GM23338 (cell line): Measurements from ENCODE around the gene RNF166. TPM values are rescaled to one million over a fixed set of nuclear protein-coding genes. Genes with fewer than 3 reads are reported as not detected.

Source experiments
- ATAC-seq: fragments of 200-7000 bp; cut with Tn5 transposase; 3 replicates; pipeline ENCODE4 v1.9.1; 2020
- DNase-seq: peaks from one replicate; pipeline ENCODE4 v3.0.0-alpha.2; 2015; ENCODE audit warnings: low spot score
- H2AFZ ChIP-seq: fragments of 200-600 bp; sonication (generic); 2 replicates; pipeline ENCODE4 v1.8.0; 2016; ENCODE audit warnings: antibody characterized with exemption, mild to moderate bottlenecking, moderate library complexity
- H3F3A ChIP-seq: fragments of 200-600 bp; sonication (generic); replicated peaks from 2 replicates; pipeline ENCODE4 v1.8.0; 2017; ENCODE audit warnings: antibody characterized with exemption, mixed run types, low read depth
- H3K27ac ChIP-seq: fragments of 200-600 bp; sonication (generic); 2 replicates; pipeline ENCODE4 v1.6.1; 2016; ENCODE audit warnings: low read depth
- H3K27me3 ChIP-seq: fragments of 200-600 bp; sonication (generic); 2 replicates; pipeline ENCODE4 v1.8.0; 2016; ENCODE audit warnings: mild to moderate bottlenecking, mixed run types, moderate library complexity; ENCODE audit not compliant: insufficient read depth
- H3K36me3 ChIP-seq: fragments of 200-600 bp; sonication (generic); 2 replicates; pipeline ENCODE4 v1.8.0; 2016; ENCODE audit warnings: mild to moderate bottlenecking; ENCODE audit not compliant: insufficient read depth
- H3K4me1 ChIP-seq: fragments of 200-600 bp; sonication (generic); 2 replicates; pipeline ENCODE4 v1.8.0; 2016; ENCODE audit warnings: mild to moderate bottlenecking, moderate library complexity; ENCODE audit not compliant: insufficient read depth
- H3K4me2 ChIP-seq: fragments of 200-600 bp; sonication (generic); 2 replicates; pipeline ENCODE4 v1.7.1; 2017; ENCODE audit warnings: mixed run types
- H3K4me3 ChIP-seq: fragments of 200-600 bp; sonication (generic); 2 replicates; pipeline ENCODE4 v1.6.1; 2016; ENCODE audit warnings: mixed run types
- H3K79me2 ChIP-seq: fragments of 200-600 bp; sonication (generic); replicated peaks from 2 replicates; pipeline ENCODE4 v1.8.0; 2017; ENCODE audit warnings: mild to moderate bottlenecking; ENCODE audit not compliant: insufficient read depth
- H3K9me2 ChIP-seq: fragments of 200-600 bp; sonication (generic); 2 replicates; pipeline ENCODE4 v1.8.0; 2017; ENCODE audit not compliant: insufficient read depth
- H4K20me1 ChIP-seq: fragments of 200-600 bp; sonication (generic); replicated peaks from 2 replicates; pipeline ENCODE4 v1.8.0; 2017; ENCODE audit warnings: mild to moderate bottlenecking; ENCODE audit not compliant: insufficient read depth
- H3K27ac Mint-ChIP-seq: 2 replicates; pipeline ENCODE4 v1.8.0; 2020; ENCODE audit warnings: inconsistent platforms, mild to moderate bottlenecking, moderate library complexity, mixed read lengths
- H3K27me3 Mint-ChIP-seq: 3 replicates; pipeline ENCODE4 v1.8.0; 2022; ENCODE audit warnings: low read depth, mild to moderate bottlenecking, moderate library complexity, mixed read lengths, inconsistent platforms; ENCODE audit not compliant: insufficient read depth, poor library complexity
- H3K36me3 Mint-ChIP-seq: 3 replicates; pipeline ENCODE4 v1.8.0; 2021; ENCODE audit warnings: low read depth, mild to moderate bottlenecking, inconsistent platforms, moderate library complexity, mixed read lengths
- H3K4me1 Mint-ChIP-seq: 3 replicates; pipeline ENCODE4 v1.8.0; 2020; ENCODE audit warnings: mild to moderate bottlenecking, inconsistent platforms, mixed read lengths
- H3K4me3 Mint-ChIP-seq: 3 replicates; pipeline ENCODE4 v1.8.0; 2021; ENCODE audit warnings: moderate library complexity, mild to moderate bottlenecking, inconsistent platforms, mixed read lengths
- H3K9me3 Mint-ChIP-seq: 3 replicates; pipeline ENCODE4 v1.8.0; 2020; ENCODE audit warnings: moderate library complexity, mild to moderate bottlenecking, inconsistent platforms, mixed read lengths
- CREB1 ChIP-seq: fragments of 250-450 bp; sonication (Bioruptor Pico); IDR thresholded peaks from 2 replicates; pipeline ENCODE4 v1.5.0; 2020; ENCODE audit warnings: low read depth, mild to moderate bottlenecking, moderate library complexity
- CTCF ChIP-seq, 2 experiments: fragments of 200-600 bp in 1 of 2; sonication (generic) in 1 of 2; conservative IDR thresholded peaks; 2 replicates each; pipeline versions ENCODE4 v1.5.1 to v1.6.1; 2016 to 2017; ENCODE audit warnings: antibody characterized with exemption in 2 of 2, low read depth in 2 of 2, mild to moderate bottlenecking in 2 of 2, moderate library complexity in 1 of 2
- ETS1 ChIP-seq: IDR thresholded peaks from 2 replicates; pipeline ENCODE4 v1.6.1; 2016; ENCODE audit warnings: antibody characterized with exemption
- EZH2 ChIP-seq: fragments of 200-600 bp; sonication (generic); IDR thresholded peaks from one replicate; pipeline ENCODE4 v1.8.0; 2017; ENCODE audit warnings: antibody characterized with exemption, mild to moderate bottlenecking, low read depth; ENCODE audit not compliant: unreplicated experiment
- EZH2phosphoT487 ChIP-seq: fragments of 200-600 bp; sonication (generic); IDR thresholded peaks from one replicate; pipeline ENCODE4 v1.8.1; 2018; ENCODE audit warnings: antibody characterized with exemption; ENCODE audit not compliant: unreplicated experiment
- JUNB ChIP-seq: IDR thresholded peaks from one replicate; pipeline ENCODE4 v1.6.1; 2016; ENCODE audit warnings: antibody characterized with exemption; ENCODE audit not compliant: unreplicated experiment
- NANOG ChIP-seq: IDR thresholded peaks from 2 replicates; pipeline ENCODE4 v1.6.1; 2016; ENCODE audit warnings: antibody characterized with exemption, borderline replicate concordance
- POLR2AphosphoS5 ChIP-seq: IDR thresholded peaks from 2 replicates; pipeline ENCODE4 v1.6.1; 2016; ENCODE audit warnings: antibody characterized with exemption, low read depth
- REST ChIP-seq: IDR thresholded peaks from one replicate; pipeline ENCODE4 v1.6.1; 2018; ENCODE audit warnings: antibody characterized with exemption; ENCODE audit not compliant: unreplicated experiment
- STAT1 ChIP-seq: IDR thresholded peaks from one replicate; pipeline ENCODE4 v1.6.1; 2016; ENCODE audit warnings: antibody characterized with exemption; ENCODE audit not compliant: unreplicated experiment
- ZNF114 ChIP-seq: fragments of 250-450 bp; sonication (Bioruptor Pico); IDR thresholded peaks from 2 replicates; pipeline ENCODE4 v1.5.0; 2020; ENCODE audit warnings: mild to moderate bottlenecking, moderate library complexity
- ZNF331 ChIP-seq: fragments of 250-450 bp; sonication (Bioruptor Pico); IDR thresholded peaks from 2 replicates; pipeline ENCODE4 v1.5.0; 2020; ENCODE audit warnings: low read depth, mild to moderate bottlenecking, moderate library complexity
- polyA plus RNA-seq: library from polyadenylated mRNA; unstranded; fragments of >200 nt; fragmentation: Nextera tagmentation; extraction: Ambion mirVana; gene quantifications from 2 replicates; pipeline ENCODE4 v1.2.1, GENCODE V29; 2016
- total RNA-seq: library from RNA; depleted of rRNA; stranded (reverse); fragments of >200 nt; shearing (Covaris generic); gene quantifications from 2 replicates; pipeline ENCODE4 v1.2.3, GENCODE V29; 2014
- TF ChIP-seq, protein P1 (sequence below): fragments of 250-450 bp; sonication (Bioruptor Pico); IDR thresholded peaks from 2 replicates; pipeline ENCODE4 v1.5.0; 2020; ENCODE audit warnings: mild to moderate bottlenecking, moderate library complexity

RNF166 gene
- total and polyA plus RNA-seq, 2 experiments from 2014 or later, result 24.9 to 43.4 TPM

GRCh38 chr16:88734361-88734728, 28.1 kb upstream of the RNF166 start:
- peaks cover 12% of the 10 kb centered on the region for H3K27me3 Mint-ChIP-seq
- Histone ChIP-seq H3K9me2 (no peaks in the 10 kb centered on the region), H3F3A (no peaks in the 10 kb centered on the region), H3K4me1 (no peaks in the 10 kb centered on the region), H3K36me3 (no peaks in the 10 kb centered on the region), H3K27me3 (no peaks in the 10 kb centered on the region), H3K4me2 (no peak overlapping the region), H3K4me3 (no peak overlapping the region), H2AFZ (no peak overlapping the region), H3K27ac (no peak overlapping the region), H4K20me1 (no peaks in the 10 kb centered on the region), H3K79me2 (no peaks in the 10 kb centered on the region)
- no peak overlapping the region for H3K4me3 Mint-ChIP-seq
- ATAC-seq, result no peak
- H3K36me3 Mint-ChIP-seq, result peaks cover 9% of the 10 kb centered on the region; the same call in 1 of the 3 replicates
- H3K4me1 Mint-ChIP-seq, result no peaks in the 10 kb centered on the region
- H3K27ac Mint-ChIP-seq, result no peak overlapping the region
- H3K9me3 Mint-ChIP-seq, result no peaks in the 10 kb centered on the region
- no peak for DNase-seq
- TF ChIP-seq POLR2AphosphoS5 (no peak), STAT1 (no peak), ETS1 (no peak), CTCF (conservative IDR thresholded peaks at IDR 0.05; ENCODE audit: low read depth in 2 of 2) (no peak), JUNB (no peak), EZH2phosphoT487 (no peak), ZNF114 (CRISPR knock-in tag) (no peak), EZH2 (no peak), REST (no peak), CREB1 (CRISPR knock-in tag) (no peak), NANOG (no peak), ZNF331 (no peak)
- TF ChIP-seq, protein P1, sequence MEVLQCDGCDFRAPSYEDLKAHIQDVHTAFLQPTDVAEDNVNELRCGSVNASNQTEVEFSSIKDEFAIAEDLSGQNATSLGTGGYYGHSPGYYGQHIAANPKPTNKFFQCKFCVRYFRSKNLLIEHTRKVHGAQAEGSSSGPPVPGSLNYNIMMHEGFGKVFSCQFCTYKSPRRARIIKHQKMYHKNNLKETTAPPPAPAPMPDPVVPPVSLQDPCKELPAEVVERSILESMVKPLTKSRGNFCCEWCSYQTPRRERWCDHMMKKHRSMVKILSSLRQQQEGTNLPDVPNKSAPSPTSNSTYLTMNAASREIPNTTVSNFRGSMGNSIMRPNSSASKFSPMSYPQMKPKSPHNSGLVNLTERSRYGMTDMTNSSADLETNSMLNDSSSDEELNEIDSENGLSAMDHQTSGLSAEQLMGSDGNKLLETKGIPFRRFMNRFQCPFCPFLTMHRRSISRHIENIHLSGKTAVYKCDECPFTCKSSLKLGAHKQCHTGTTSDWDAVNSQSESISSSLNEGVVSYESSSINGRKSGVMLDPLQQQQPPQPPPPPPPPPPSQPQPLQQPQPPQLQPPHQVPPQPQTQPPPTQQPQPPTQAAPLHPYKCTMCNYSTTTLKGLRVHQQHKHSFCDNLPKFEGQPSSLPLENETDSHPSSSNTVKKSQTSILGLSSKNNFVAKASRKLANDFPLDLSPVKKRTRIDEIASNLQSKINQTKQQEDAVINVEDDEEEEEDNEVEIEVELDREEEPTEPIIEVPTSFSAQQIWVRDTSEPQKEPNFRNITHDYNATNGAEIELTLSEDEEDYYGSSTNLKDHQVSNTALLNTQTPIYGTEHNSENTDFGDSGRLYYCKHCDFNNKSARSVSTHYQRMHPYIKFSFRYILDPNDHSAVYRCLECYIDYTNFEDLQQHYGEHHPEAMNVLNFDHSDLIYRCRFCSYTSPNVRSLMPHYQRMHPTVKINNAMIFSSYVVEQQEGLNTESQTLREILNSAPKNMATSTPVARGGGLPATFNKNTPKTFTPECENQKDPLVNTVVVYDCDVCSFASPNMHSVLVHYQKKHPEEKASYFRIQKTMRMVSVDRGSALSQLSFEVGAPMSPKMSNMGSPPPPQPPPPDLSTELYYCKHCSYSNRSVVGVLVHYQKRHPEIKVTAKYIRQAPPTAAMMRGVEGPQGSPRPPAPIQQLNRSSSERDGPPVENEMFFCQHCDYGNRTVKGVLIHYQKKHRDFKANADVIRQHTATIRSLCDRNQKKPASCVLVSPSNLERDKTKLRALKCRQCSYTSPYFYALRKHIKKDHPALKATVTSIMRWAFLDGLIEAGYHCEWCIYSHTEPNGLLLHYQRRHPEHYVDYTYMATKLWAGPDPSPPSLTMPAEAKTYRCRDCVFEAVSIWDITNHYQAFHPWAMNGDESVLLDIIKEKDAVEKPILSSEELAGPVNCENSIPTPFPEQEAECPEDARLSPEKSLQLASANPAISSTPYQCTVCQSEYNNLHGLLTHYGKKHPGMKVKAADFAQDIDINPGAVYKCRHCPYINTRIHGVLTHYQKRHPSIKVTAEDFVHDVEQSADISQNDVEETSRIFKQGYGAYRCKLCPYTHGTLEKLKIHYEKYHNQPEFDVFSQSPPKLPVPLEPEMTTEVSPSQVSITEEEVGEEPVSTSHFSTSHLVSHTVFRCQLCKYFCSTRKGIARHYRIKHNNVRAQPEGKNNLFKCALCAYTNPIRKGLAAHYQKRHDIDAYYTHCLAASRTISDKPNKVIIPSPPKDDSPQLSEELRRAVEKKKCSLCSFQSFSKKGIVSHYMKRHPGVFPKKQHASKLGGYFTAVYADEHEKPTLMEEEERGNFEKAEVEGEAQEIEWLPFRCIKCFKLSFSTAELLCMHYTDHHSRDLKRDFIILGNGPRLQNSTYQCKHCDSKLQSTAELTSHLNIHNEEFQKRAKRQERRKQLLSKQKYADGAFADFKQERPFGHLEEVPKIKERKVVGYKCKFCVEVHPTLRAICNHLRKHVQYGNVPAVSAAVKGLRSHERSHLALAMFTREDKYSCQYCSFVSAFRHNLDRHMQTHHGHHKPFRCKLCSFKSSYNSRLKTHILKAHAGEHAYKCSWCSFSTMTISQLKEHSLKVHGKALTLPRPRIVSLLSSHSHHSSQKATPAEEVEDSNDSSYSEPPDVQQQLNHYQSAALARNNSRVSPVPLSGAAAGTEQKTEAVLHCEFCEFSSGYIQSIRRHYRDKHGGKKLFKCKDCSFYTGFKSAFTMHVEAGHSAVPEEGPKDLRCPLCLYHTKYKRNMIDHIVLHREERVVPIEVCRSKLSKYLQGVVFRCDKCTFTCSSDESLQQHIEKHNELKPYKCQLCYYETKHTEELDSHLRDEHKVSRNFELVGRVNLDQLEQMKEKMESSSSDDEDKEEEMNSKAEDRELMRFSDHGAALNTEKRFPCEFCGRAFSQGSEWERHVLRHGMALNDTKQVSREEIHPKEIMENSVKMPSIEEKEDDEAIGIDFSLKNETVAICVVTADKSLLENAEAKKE (CRISPR knock-in tag), result no peak
